Measurements from ENCODE around the gene CYTH3. TPM values are rescaled to one million over a fixed set of nuclear protein-coding genes. Genes with fewer than 3 reads are reported as not detected.

The CYTH3 gene
- total and polyA plus RNA-seq, 2 of the 13 experiments (the other 11 are each of a cell fraction or from before 2014, with no cell fraction given): 3.1 to 3.8 TPM

GRCh38 chr7:6284461-6285360, 12.3 kb upstream of the CYTH3 start (continued):
- TF ChIP-seq KAT7 (CRISPR knock-in tag; IDR thresholded peaks at IDR 0.05; ENCODE audit: borderline replicate concordance) (no peak), ZBTB10 (CRISPR knock-in tag; IDR thresholded peaks at IDR 0.05; ENCODE audit: borderline replicate concordance) (no peak), GMEB2 (CRISPR knock-in tag; IDR thresholded peaks at IDR 0.05; ENCODE audit: low read depth) (no peak), GZF1 (CRISPR knock-in tag; IDR thresholded peaks at IDR 0.05) (no peak), BRCA1 (CRISPR knock-in tag; IDR thresholded peaks at IDR 0.05) (no peak), KLF16 (CRISPR knock-in tag; IDR thresholded peaks at IDR 0.05) (no peak), HNRNPL (IDR thresholded peaks at IDR 0.05; ENCODE audit: low read depth, low read length) (no peak), ZNF354B (CRISPR knock-in tag; IDR thresholded peaks at IDR 0.05) (no peak), ZNF549 (CRISPR knock-in tag; IDR thresholded peaks at IDR 0.05) (no peak)
